Neural progenitor cell (in vitro differentiated cells): ENCODE measurements around the gene TXLNB. TPM values are rescaled to one million over a fixed set of nuclear protein-coding genes. Genes with fewer than 3 reads are reported as not detected.
A peak's percentile ranks its signal among the peaks of the same experiment; 100 is the strongest.
"Not testable (repeated sequence)": the region's sequence is repeated elsewhere in the genome, so short reads cannot be mapped to it uniquely, and the experiment has no call there.

Experiments used
- DNase-seq: peaks from one replicate; pipeline ENCODE4 v3.0.0-alpha.2; 2016; ENCODE audit warnings: low spot score
- H2AFZ ChIP-seq: fragments of 200-600 bp; sonication (generic); replicated peaks from 2 replicates; pipeline ENCODE4 v1.6.1; 2016; ENCODE audit warnings: antibody characterized with exemption
- H3F3A ChIP-seq: fragments of 200-600 bp; sonication (generic); 2 replicates; pipeline ENCODE4 v1.6.1; 2016; ENCODE audit warnings: antibody characterized with exemption, low read depth
- H3K27ac ChIP-seq: fragments of 200-600 bp; sonication (generic); 2 replicates; pipeline ENCODE4 v1.5.1; 2016; ENCODE audit warnings: mild to moderate bottlenecking
- H3K27me3 ChIP-seq: fragments of 200-600 bp; sonication (generic); 2 replicates; pipeline ENCODE4 v1.6.1; 2016; ENCODE audit warnings: mild to moderate bottlenecking, moderate library complexity
- H3K36me3 ChIP-seq: fragments of 200-600 bp; sonication (generic); 2 replicates; pipeline ENCODE4 v1.5.1; 2016
- H3K4me1 ChIP-seq: fragments of 200-600 bp; sonication (generic); 2 replicates; pipeline ENCODE4 v1.6.1; 2016; ENCODE audit warnings: mixed run types
- H3K4me2 ChIP-seq: fragments of 200-600 bp; sonication (generic); 2 replicates; pipeline ENCODE4 v1.6.1; 2016
- H3K4me3 ChIP-seq: fragments of 200-600 bp; sonication (generic); 2 replicates; pipeline ENCODE4 v1.5.1; 2016
- H3K79me2 ChIP-seq: fragments of 200-600 bp; sonication (generic); 2 replicates; pipeline ENCODE4 v1.6.1; 2016; ENCODE audit warnings: low read depth
- H3K9ac ChIP-seq: fragments of 200-600 bp; sonication (generic); 2 replicates; pipeline ENCODE4 v1.6.1; 2016
- H3K9me3 ChIP-seq: fragments of 200-600 bp; sonication (generic); 2 replicates; pipeline ENCODE4 v1.5.1; 2016; ENCODE audit warnings: low read depth
- H4K20me1 ChIP-seq: fragments of 200-600 bp; sonication (generic); 2 replicates; pipeline ENCODE4 v1.6.1; 2016; ENCODE audit warnings: low read depth
- H3K27ac Mint-ChIP-seq: 3 replicates; pipeline ENCODE4 v1.8.0; 2021; ENCODE audit warnings: mixed read lengths
- H3K27me3 Mint-ChIP-seq: 2 replicates; pipeline ENCODE4 v1.8.0; 2022; ENCODE audit warnings: low read depth, mild to moderate bottlenecking, inconsistent platforms, moderate library complexity, mixed read lengths; ENCODE audit not compliant: insufficient read depth
- H3K36me3 Mint-ChIP-seq: 3 replicates; pipeline ENCODE4 v1.8.0; 2021; ENCODE audit warnings: mixed read lengths
- H3K4me1 Mint-ChIP-seq: 3 replicates; pipeline ENCODE4 v1.8.0; 2021; ENCODE audit warnings: mixed read lengths
- H3K4me3 Mint-ChIP-seq: 3 replicates; pipeline ENCODE4 v1.8.0; 2021; ENCODE audit warnings: mild to moderate bottlenecking, moderate library complexity, mixed read lengths
- H3K9me3 Mint-ChIP-seq: 3 replicates; pipeline ENCODE4 v1.8.0; 2020; ENCODE audit warnings: mixed read lengths
- EZH2 ChIP-seq: fragments of 200-600 bp; sonication (generic); IDR thresholded peaks from 2 replicates; pipeline ENCODE4 v1.6.1; 2017; ENCODE audit warnings: antibody characterized with exemption, mild to moderate bottlenecking, moderate library complexity
- EZH2phosphoT487 ChIP-seq: fragments of 200-600 bp; sonication (generic); IDR thresholded peaks from 2 replicates; pipeline ENCODE4 v1.6.1; 2017; ENCODE audit warnings: antibody characterized with exemption
- total RNA-seq: library from RNA; depleted of rRNA; stranded (reverse); fragments of >200 nt; gene quantifications from 2 replicates; pipeline ENCODE4 v1.2.3, GENCODE V29; 2015; ENCODE audit warnings: low replicate concordance
- TF ChIP-seq, protein P1 (sequence below): fragments of 200-600 bp; sonication (generic); IDR thresholded peaks from 2 replicates; pipeline ENCODE4 v1.5.1; 2017; ENCODE audit warnings: antibody characterized with exemption, mild to moderate bottlenecking

The TXLNB gene
- total RNA-seq, 1 donor from 2014 or later: 0.06 TPM

- H2AFZ ChIP-seq: peak overlapping the region; percentile 97
- peak overlapping the region; percentile 49 for H3K27ac ChIP-seq
- no peaks in the 10 kb centered on the region for H3K27me3 ChIP-seq
- H3K4me3 Mint-ChIP-seq: no peak overlapping the region
- no peak overlapping the region for H3K9ac ChIP-seq
- H4K20me1 ChIP-seq: no peaks in the 10 kb centered on the region
- peak overlapping the region; percentile 57 for H3K4me2 ChIP-seq
- H3K36me3 ChIP-seq: no peaks in the 10 kb centered on the region
- no peaks in the 10 kb centered on the region for H3K79me2 ChIP-seq
- peaks cover 10% of the 10 kb centered on the region for H3K4me1 Mint-ChIP-seq
- H3K4me3 ChIP-seq: no peak overlapping the region
- peaks cover 2% of the 10 kb centered on the region for H3K27me3 Mint-ChIP-seq
- peaks cover 6% of the 10 kb centered on the region for H3K9me3 ChIP-seq
- peaks cover 20% of the 10 kb centered on the region for H3F3A ChIP-seq
- peak; percentile 63 for DNase-seq
- H3K9me3 Mint-ChIP-seq: peaks cover 15% of the 10 kb centered on the region
- H3K36me3 Mint-ChIP-seq: peaks cover 2% of the 10 kb centered on the region
- TF ChIP-seq EZH2phosphoT487: no peak
- TF ChIP-seq, protein P1, sequence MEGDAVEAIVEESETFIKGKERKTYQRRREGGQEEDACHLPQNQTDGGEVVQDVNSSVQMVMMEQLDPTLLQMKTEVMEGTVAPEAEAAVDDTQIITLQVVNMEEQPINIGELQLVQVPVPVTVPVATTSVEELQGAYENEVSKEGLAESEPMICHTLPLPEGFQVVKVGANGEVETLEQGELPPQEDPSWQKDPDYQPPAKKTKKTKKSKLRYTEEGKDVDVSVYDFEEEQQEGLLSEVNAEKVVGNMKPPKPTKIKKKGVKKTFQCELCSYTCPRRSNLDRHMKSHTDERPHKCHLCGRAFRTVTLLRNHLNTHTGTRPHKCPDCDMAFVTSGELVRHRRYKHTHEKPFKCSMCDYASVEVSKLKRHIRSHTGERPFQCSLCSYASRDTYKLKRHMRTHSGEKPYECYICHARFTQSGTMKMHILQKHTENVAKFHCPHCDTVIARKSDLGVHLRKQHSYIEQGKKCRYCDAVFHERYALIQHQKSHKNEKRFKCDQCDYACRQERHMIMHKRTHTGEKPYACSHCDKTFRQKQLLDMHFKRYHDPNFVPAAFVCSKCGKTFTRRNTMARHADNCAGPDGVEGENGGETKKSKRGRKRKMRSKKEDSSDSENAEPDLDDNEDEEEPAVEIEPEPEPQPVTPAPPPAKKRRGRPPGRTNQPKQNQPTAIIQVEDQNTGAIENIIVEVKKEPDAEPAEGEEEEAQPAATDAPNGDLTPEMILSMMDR: peak; percentile 44
- H3K4me1 ChIP-seq: peaks cover 15% of the 10 kb centered on the region
- H3K27ac Mint-ChIP-seq: no peak overlapping the region
Measured at GRCh38 chr6:139230391-139230840, 61.4 kb downstream of the TXLNB start.

- H3K4me3 ChIP-seq, H3K9ac ChIP-seq, H3K27ac ChIP-seq, H3K27me3 ChIP-seq, H3K27me3 Mint-ChIP-seq, H3K9me3 ChIP-seq, H3K36me3 ChIP-seq, H3K9me3 Mint-ChIP-seq, H3K27ac Mint-ChIP-seq, H3K79me2 ChIP-seq, H4K20me1 ChIP-seq, H3K4me3 Mint-ChIP-seq, H3K4me2 ChIP-seq, DNase-seq, H3K36me3 Mint-ChIP-seq: not testable (repeated sequence)
- Histone ChIP-seq H3F3A (peaks cover 20% of the 10 kb centered on the region), H3K4me1 (peaks cover 15% of the 10 kb centered on the region), H2AFZ (peak overlapping the region; percentile 6)
- H3K4me1 Mint-ChIP-seq: peaks cover 10% of the 10 kb centered on the region
Measured at GRCh38 chr6:139228387-139228786, 63.4 kb downstream of the TXLNB start.

- TF ChIP-seq EZH2phosphoT487 (no peak), EZH2 (no peak)
- TF ChIP-seq, protein P1: no peak
- Histone ChIP-seq H3K36me3 (no peaks in the 10 kb centered on the region), H3K4me1 (no peaks in the 10 kb centered on the region), H3K9ac (no peak overlapping the region), H3K4me2 (peak overlapping the region; percentile 32), H3K9me3 (no peaks in the 10 kb centered on the region), H3K79me2 (no peaks in the 10 kb centered on the region), H4K20me1 (no peaks in the 10 kb centered on the region), H3K27me3 (no peaks in the 10 kb centered on the region), H3F3A (peaks cover 12% of the 10 kb centered on the region), H3K4me3 (no peak overlapping the region), H3K27ac (no peak overlapping the region), H2AFZ (peak overlapping the region; percentile 60)
- no peaks in the 10 kb centered on the region for H3K36me3 Mint-ChIP-seq
- H3K27me3 Mint-ChIP-seq: peaks cover 4% of the 10 kb centered on the region
- H3K9me3 Mint-ChIP-seq: peaks cover 3% of the 10 kb centered on the region
- H3K4me3 Mint-ChIP-seq: no peak overlapping the region
- no peak for DNase-seq
- peaks cover 5% of the 10 kb centered on the region for H3K4me1 Mint-ChIP-seq
- H3K27ac Mint-ChIP-seq: peak overlapping the region; percentile 93
Measured at GRCh38 chr6:139219746-139220145, 72.1 kb downstream of the TXLNB start.

DNA sequence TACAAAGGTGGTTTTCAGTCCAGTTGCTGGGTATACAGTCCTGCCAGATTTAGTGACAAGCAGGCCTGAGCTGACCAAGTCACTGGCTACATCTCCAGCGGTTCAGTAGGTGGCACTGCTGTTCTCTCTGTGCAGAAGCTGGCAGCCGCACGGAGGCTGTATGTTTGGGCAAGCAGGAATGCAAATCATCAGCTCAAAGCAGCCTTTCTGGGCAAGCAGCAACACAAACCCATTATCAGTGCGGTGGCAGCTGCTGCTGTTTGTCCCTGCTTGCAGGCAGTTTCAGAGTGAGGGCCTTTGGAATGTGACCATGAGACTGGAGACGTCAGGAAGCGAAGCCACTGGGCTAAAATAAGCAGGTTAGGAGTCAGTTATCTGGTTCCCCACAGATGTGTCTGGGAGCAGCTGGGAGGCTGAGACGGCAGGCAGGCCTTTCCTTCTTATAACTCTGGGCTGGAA lies 72.5 kb downstream of the TXLNB start:
- H3K4me3 ChIP-seq: no peak overlapping the region
- no peak overlapping the region for H3K9ac ChIP-seq
- H3K4me1 Mint-ChIP-seq: peaks cover 5% of the 10 kb centered on the region
- H3F3A ChIP-seq: peaks cover 12% of the 10 kb centered on the region
- H3K27me3 ChIP-seq: no peaks in the 10 kb centered on the region
- no peak overlapping the region for H3K27ac ChIP-seq
- no peaks in the 10 kb centered on the region for H3K9me3 ChIP-seq
- peak overlapping the region; percentile 60 for H2AFZ ChIP-seq
- H4K20me1 ChIP-seq: no peaks in the 10 kb centered on the region
- H3K4me3 Mint-ChIP-seq: peak overlapping the region; percentile 11
- H3K9me3 Mint-ChIP-seq: peaks cover 3% of the 10 kb centered on the region
- TF ChIP-seq EZH2phosphoT487: no peak
- TF ChIP-seq, protein P1: peak; percentile 86
- H3K27me3 Mint-ChIP-seq: peaks cover 4% of the 10 kb centered on the region
- no peaks in the 10 kb centered on the region for H3K36me3 Mint-ChIP-seq
- no peaks in the 10 kb centered on the region for H3K4me1 ChIP-seq
- peak; percentile 91 for DNase-seq
- peak overlapping the region; percentile 93 for H3K27ac Mint-ChIP-seq
- no peaks in the 10 kb centered on the region for H3K36me3 ChIP-seq
- H3K4me2 ChIP-seq: peak overlapping the region; percentile 32
- no peaks in the 10 kb centered on the region for H3K79me2 ChIP-seq

DNA sequence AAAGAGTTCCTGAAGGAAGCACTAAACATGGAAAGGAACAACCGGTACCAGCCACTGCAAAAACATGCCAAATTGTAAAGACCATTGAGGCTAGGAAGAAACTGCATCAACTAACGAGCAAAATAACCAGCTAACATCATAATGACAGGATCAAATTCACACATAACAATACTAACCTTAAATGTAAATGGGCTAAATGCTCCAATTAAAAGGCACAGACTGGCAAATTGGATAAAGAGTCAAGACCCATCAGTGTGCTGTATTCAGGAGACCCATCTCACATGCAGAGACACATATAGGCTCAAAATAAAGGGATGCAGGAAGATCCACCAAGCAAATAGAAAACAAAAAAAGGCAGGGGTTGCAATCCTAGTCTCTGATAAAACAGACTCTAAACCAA lies 79.3 kb downstream of the TXLNB start:
- H3K27ac Mint-ChIP-seq: not testable (repeated sequence)

DNA sequence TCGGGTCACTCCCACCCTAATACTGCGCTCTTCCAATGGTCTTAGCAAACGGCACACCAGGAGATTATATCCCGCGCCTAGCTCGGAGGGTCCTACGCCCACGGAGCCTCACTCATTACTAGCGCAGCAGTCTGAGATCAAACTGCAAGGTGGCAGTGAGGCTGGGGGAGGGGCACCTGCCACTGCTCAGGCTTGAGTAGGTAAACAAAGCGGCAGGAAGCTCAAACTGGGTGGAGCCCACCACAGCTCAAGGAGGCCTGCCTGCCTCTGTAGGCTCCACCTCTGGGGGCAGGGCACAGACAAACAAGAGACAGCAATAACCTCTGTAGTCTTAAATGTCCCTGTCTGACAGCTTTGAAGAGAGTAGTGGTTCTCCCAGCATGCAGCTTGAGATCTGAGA lies 81.0 kb downstream of the TXLNB start:
- H3K79me2 ChIP-seq, H3K27ac ChIP-seq, H3K4me1 ChIP-seq, H3K9me3 ChIP-seq, H3K4me1 Mint-ChIP-seq, H3K36me3 ChIP-seq, H3K27ac Mint-ChIP-seq, H3K36me3 Mint-ChIP-seq, H3K4me3 Mint-ChIP-seq, DNase-seq, H3K27me3 Mint-ChIP-seq, H3K4me3 ChIP-seq, H3F3A ChIP-seq, H3K27me3 ChIP-seq, H2AFZ ChIP-seq, H3K4me2 ChIP-seq, H4K20me1 ChIP-seq, H3K9ac ChIP-seq: not testable (repeated sequence)
- peaks cover 40% of the 10 kb centered on the region for H3K9me3 Mint-ChIP-seq

More for the DNA sequence above, 79.3 kb downstream of the TXLNB start:
- H4K20me1 ChIP-seq, H3K9ac ChIP-seq, H3K27me3 Mint-ChIP-seq, H3K4me2 ChIP-seq, H3K36me3 Mint-ChIP-seq, H2AFZ ChIP-seq, H3K4me1 Mint-ChIP-seq, H3K27ac ChIP-seq, H3K36me3 ChIP-seq, H3K4me1 ChIP-seq, H3K4me3 Mint-ChIP-seq, H3K27me3 ChIP-seq, H3K9me3 ChIP-seq, H3K4me3 ChIP-seq, H3F3A ChIP-seq, H3K79me2 ChIP-seq, DNase-seq: not testable (repeated sequence)
- H3K9me3 Mint-ChIP-seq: peaks cover 27% of the 10 kb centered on the region
